ENCODE results near the gene CDRT15. TPM values are rescaled to one million over a fixed set of nuclear protein-coding genes. Genes with fewer than 3 reads are reported as not detected.
A peak's percentile ranks its signal among the peaks of the same experiment; 100 is the strongest.

CDRT15 gene
- total and polyA plus RNA-seq, 8 donors, result 0.83 to 1.6 (median 1.0) TPM; not detected in 2

- TF ChIP-seq, protein P1, sequence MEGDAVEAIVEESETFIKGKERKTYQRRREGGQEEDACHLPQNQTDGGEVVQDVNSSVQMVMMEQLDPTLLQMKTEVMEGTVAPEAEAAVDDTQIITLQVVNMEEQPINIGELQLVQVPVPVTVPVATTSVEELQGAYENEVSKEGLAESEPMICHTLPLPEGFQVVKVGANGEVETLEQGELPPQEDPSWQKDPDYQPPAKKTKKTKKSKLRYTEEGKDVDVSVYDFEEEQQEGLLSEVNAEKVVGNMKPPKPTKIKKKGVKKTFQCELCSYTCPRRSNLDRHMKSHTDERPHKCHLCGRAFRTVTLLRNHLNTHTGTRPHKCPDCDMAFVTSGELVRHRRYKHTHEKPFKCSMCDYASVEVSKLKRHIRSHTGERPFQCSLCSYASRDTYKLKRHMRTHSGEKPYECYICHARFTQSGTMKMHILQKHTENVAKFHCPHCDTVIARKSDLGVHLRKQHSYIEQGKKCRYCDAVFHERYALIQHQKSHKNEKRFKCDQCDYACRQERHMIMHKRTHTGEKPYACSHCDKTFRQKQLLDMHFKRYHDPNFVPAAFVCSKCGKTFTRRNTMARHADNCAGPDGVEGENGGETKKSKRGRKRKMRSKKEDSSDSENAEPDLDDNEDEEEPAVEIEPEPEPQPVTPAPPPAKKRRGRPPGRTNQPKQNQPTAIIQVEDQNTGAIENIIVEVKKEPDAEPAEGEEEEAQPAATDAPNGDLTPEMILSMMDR (IDR thresholded peaks at IDR 0.05), result no peak
These were observed 37.1 kb downstream of the CDRT15 start for GRCh38 chr17:14199601-14200000.

GRCh38 chr17:14198575-14198974 lies 38.1 kb downstream of the CDRT15 start:
- ATAC-seq, result peak; percentile 51

More at GRCh38 chr17:14199601-14200000, 37.1 kb downstream of the CDRT15 start:
- Histone ChIP-seq H3K36me3 (no peaks in the 10 kb centered on the region), H3K9me3 (no peaks in the 10 kb centered on the region), H3K4me1 (peaks cover 19 to 40% of the 10 kb centered on the region in 2 donors), H3K27ac (no peak overlapping the region), H3K27me3 (no peaks in the 10 kb centered on the region), H3K4me3 (no peak overlapping the region)
- intact Hi-C loops (cut with DNase I), result no loop called here
- ATAC-seq, result no peak
- DNase-seq, result no peak

DNA sequence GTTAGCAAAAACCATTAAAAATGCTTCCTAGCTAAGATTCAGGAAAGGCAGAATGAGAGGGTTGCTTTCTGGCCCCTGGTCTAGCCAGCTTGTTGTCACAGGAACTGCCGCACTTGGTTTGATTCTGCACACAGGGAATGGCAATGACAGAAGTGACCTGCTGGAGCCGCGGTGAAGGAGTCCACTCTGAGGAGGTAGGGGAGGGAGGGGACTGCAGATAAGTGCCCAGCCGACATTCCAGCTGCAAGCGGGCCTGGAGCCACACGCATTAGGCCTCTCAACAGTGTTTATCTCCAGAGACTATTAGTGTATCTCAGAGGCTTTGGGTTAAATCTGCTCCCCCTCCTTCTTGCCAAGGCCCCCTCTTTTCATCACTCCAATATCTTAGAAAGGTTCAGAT lies 38.6 kb downstream of the CDRT15 start:
- H3K27ac ChIP-seq, result peak overlapping the region; percentile 9 to 37
- TF ChIP-seq, protein P1 (IDR thresholded peaks at IDR 0.05), result no peak
- intact Hi-C loops (cut with DNase I), result no loop called here
- ATAC-seq (peak; percentile 94), DNase-seq (peak in 3 of 4 donors; percentile 30 to 79 (median 64))
- H3K27me3 ChIP-seq, result no peaks in the 10 kb centered on the region
- H3K4me1 ChIP-seq, result peaks cover 19 to 41% of the 10 kb centered on the region in 2 donors
- H3K4me3 ChIP-seq, result no peak overlapping the region
- H3K36me3 ChIP-seq, result no peaks in the 10 kb centered on the region
- no peaks in the 10 kb centered on the region for H3K9me3 ChIP-seq

More at GRCh38 chr17:14198575-14198974, 38.1 kb downstream of the CDRT15 start:
- Histone ChIP-seq H3K4me1 (peaks cover 19 to 40% of the 10 kb centered on the region in 2 donors), H3K4me3 (no peak overlapping the region), H3K36me3 (no peaks in the 10 kb centered on the region), H3K9me3 (no peaks in the 10 kb centered on the region), H3K27ac (peak overlapping the region; percentile 9 to 37), H3K27me3 (no peaks in the 10 kb centered on the region)
- TF ChIP-seq, protein P1 (IDR thresholded peaks at IDR 0.05), result no peak
- intact Hi-C loops (cut with DNase I), result no loop called here
- no peak for DNase-seq

GRCh38 chr17:14197586-14197985 lies 39.1 kb downstream of the CDRT15 start:
- DNase-seq, result no peak
- ATAC-seq, result no peak
- Histone ChIP-seq H3K36me3 (no peaks in the 10 kb centered on the region), H3K9me3 (no peaks in the 10 kb centered on the region), H3K4me1 (peaks cover 19 to 43% of the 10 kb centered on the region in 2 donors), H3K27me3 (no peaks in the 10 kb centered on the region), H3K27ac (peak overlapping the region; percentile 9 to 37), H3K4me3 (no peak overlapping the region)
- TF ChIP-seq, protein P1 (IDR thresholded peaks at IDR 0.05), result no peak
- intact Hi-C loops (cut with DNase I), result no loop called here

DNA sequence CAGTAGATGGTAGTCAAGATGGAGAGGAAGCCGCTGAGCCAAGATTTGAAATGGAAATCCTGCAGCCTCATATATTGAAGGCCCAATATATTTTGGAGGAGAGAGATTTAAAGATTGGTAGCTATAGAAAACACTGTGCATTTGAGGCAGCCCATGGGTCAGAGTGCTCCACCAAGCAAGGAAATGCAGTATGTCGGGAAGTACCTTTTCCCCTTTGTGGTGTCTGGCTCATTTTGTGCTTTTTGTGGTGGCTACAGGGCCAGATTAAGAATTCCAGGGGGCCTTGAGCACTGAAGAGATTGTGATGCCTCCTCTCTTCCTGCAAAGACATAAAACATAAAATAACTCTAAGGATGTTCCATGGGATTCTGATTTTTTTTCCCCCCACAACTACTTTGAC lies 39.6 kb downstream of the CDRT15 start:
- H3K27ac ChIP-seq, result no peak overlapping the region
- DNase-seq, result no peak
- TF ChIP-seq, protein P1 (IDR thresholded peaks at IDR 0.05), result no peak
- peaks cover 19 to 42% of the 10 kb centered on the region in 2 donors for H3K4me1 ChIP-seq
- H3K27me3 ChIP-seq, result no peaks in the 10 kb centered on the region
- H3K4me3 ChIP-seq, result no peak overlapping the region
- H3K36me3 ChIP-seq, result no peaks in the 10 kb centered on the region
- intact Hi-C loops (cut with DNase I), result no loop called here
- no peak for ATAC-seq
- H3K9me3 ChIP-seq, result no peaks in the 10 kb centered on the region

All from left lung (tissue), 10 donors.